Measurements from ENCODE around the gene PIK3R3. TPM values are rescaled to one million over a fixed set of nuclear protein-coding genes. Genes with fewer than 3 reads are reported as not detected.
A peak's percentile ranks its signal among the peaks of the same experiment; 100 is the strongest.

The PIK3R3 gene
- total RNA-seq, 1 experiment from 2014 or later: 9.0 TPM

DNA sequence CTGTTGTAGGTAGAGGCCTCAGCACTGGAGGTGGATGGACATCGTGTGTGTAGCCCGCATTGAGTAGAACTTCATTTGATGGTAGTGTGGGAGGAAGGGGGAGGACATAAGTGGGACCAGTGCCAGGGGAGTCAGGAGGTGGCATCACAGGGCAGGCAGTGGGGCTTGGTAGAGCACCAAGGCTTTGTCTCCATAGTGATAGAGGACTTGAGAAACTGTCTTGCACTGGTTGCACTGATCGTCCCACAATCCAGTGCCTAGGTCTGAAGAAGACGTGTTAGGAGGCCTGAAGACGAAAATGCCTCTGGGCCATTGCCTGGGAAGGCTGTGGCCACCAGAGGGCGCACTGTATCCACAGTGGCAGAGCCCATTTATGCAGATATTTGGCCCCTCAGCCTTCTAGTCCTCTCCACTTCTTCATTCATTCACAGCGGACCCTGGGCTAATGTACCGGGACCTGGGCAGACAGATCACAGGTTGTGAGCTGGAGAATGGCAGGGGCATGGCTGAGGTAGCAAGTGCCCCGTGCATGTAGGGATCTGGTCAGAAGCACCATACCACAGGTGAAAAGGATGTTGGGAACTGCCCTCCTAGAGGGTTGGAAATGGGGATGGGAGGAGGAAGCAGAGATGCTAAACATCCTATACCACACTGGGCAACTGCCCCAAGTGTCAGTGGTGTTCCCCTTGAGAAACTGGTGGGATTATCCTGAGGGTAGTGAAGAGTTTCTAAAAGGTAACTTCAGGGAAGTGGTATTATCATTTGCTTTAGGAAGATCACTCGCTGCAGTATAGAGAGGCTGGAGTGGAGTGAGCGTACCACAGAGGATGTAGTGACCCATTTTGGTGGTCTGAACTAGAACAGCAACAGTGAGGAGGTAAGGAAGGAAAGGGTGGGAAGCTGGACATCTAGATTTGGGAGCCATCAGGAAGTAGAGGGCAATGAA, 95.3 kb downstream of the PIK3R3 start (continued):
- TF ChIP-seq CREM (CRISPR knock-in tag; IDR thresholded peaks at IDR 0.05): peak; percentile 39; the same call in 1 of the 2 replicates
- TF ChIP-seq SP1 (CRISPR knock-in tag; conservative IDR thresholded peaks at IDR 0.05): 0 out of 2 replicates have a peak, but pooled peaks have one; percentile 18
- TF ChIP-seq EMX1 (CRISPR knock-in tag; IDR thresholded peaks at IDR 0.05): peak; percentile 81; the same call in 1 of the 2 replicates

DNA sequence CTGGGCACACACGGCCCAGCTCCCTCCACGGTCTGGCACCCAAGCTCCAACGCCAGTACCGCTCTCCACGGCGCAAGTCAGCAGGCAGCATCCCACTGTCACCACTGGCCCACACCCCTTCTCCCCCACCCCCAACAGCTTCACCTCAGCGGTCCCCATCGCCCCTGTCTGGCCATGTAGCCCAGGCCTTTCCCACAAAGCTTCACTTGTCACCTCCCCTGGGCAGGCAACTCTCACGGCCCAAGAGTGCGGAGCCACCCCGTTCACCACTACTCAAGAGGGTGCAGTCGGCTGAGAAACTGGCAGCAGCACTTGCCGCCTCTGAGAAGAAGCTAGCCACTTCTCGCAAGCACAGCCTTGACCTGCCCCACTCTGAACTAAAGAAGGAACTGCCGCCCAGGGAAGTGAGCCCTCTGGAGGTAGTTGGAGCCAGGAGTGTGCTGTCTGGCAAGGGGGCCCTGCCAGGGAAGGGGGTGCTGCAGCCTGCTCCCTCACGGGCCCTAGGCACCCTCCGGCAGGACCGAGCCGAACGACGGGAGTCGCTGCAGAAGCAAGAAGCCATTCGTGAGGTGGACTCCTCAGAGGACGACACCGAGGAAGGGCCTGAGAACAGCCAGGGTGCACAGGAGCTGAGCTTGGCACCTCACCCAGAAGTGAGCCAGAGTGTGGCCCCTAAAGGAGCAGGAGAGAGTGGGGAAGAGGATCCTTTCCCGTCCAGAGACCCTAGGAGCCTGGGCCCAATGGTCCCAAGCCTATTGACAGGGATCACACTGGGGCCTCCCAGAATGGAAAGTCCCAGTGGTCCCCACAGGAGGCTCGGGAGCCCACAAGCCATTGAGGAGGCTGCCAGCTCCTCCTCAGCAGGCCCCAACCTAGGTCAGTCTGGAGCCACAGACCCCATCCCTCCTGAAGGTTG, 97.6 kb downstream of the PIK3R3 start:
- H3K9me3 Mint-ChIP-seq: no peaks in the 10 kb centered on the region
- H3K27ac Mint-ChIP-seq: peak overlapping the region; percentile 25; the same call in 1 of the 2 replicates
- no peaks in the 10 kb centered on the region for H3K27me3 Mint-ChIP-seq (ENCODE audit: low read depth)
- ATAC-seq: peak; percentile 44
- DNase-seq (ENCODE audit: low spot score): peak; percentile 30
- ChIA-PET CTCF (interaction anchor here (0.9 to 7.2 kb wide), 9 partner anchors 9 to 212 kb away, joined by 3 to 60 read pairs (median 5); partner anchors contain the start of gene RAD54L), POLR2A (no interaction called here)
- H3K4me3 Mint-ChIP-seq: no peak overlapping the region
- H3K4me1 Mint-ChIP-seq: no peaks in the 10 kb centered on the region
- H3K36me3 Mint-ChIP-seq: peaks cover 24% of the 10 kb centered on the region
- TF ChIP-seq ZNF121 (CRISPR knock-in tag; IDR thresholded peaks at IDR 0.05) (no peak), KAT7 (CRISPR knock-in tag; IDR thresholded peaks at IDR 0.05; ENCODE audit: borderline replicate concordance) (no peak), CREB1 (CRISPR knock-in tag; IDR thresholded peaks at IDR 0.05) (no peak), SP1 (CRISPR knock-in tag; conservative IDR thresholded peaks at IDR 0.05) (no peak), CTCF (IDR thresholded peaks at IDR 0.05) (no peak), AR (CRISPR knock-in tag; IDR thresholded peaks at IDR 0.05) (no peak), ZNF671 (CRISPR knock-in tag; IDR thresholded peaks at IDR 0.05) (no peak), GTF2I (CRISPR knock-in tag; conservative IDR thresholded peaks at IDR 0.05) (no peak), ZNF232 (CRISPR knock-in tag; IDR thresholded peaks at IDR 0.05) (no peak), ATF6 (CRISPR knock-in tag; IDR thresholded peaks at IDR 0.05) (no peak), NR2C2 (CRISPR knock-in tag; IDR thresholded peaks at IDR 0.05) (no peak), MXD4 (CRISPR knock-in tag; IDR thresholded peaks at IDR 0.05; ENCODE audit: borderline replicate concordance) (no peak), OVOL2 (CRISPR knock-in tag; IDR thresholded peaks at IDR 0.05; ENCODE audit: borderline replicate concordance) (no peak)
- TF ChIP-seq, protein P1, sequence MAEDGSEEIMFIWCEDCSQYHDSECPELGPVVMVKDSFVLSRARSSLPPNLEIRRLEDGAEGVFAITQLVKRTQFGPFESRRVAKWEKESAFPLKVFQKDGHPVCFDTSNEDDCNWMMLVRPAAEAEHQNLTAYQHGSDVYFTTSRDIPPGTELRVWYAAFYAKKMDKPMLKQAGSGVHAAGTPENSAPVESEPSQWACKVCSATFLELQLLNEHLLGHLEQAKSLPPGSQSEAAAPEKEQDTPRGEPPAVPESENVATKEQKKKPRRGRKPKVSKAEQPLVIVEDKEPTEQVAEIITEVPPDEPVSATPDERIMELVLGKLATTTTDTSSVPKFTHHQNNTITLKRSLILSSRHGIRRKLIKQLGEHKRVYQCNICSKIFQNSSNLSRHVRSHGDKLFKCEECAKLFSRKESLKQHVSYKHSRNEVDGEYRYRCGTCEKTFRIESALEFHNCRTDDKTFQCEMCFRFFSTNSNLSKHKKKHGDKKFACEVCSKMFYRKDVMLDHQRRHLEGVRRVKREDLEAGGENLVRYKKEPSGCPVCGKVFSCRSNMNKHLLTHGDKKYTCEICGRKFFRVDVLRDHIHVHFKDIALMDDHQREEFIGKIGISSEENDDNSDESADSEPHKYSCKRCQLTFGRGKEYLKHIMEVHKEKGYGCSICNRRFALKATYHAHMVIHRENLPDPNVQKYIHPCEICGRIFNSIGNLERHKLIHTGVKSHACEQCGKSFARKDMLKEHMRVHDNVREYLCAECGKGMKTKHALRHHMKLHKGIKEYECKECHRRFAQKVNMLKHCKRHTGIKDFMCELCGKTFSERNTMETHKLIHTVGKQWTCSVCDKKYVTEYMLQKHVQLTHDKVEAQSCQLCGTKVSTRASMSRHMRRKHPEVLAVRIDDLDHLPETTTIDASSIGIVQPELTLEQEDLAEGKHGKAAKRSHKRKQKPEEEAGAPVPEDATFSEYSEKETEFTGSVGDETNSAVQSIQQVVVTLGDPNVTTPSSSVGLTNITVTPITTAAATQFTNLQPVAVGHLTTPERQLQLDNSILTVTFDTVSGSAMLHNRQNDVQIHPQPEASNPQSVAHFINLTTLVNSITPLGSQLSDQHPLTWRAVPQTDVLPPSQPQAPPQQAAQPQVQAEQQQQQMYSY (CRISPR knock-in tag; IDR thresholded peaks at IDR 0.05): no peak
- TF ChIP-seq, protein P2, sequence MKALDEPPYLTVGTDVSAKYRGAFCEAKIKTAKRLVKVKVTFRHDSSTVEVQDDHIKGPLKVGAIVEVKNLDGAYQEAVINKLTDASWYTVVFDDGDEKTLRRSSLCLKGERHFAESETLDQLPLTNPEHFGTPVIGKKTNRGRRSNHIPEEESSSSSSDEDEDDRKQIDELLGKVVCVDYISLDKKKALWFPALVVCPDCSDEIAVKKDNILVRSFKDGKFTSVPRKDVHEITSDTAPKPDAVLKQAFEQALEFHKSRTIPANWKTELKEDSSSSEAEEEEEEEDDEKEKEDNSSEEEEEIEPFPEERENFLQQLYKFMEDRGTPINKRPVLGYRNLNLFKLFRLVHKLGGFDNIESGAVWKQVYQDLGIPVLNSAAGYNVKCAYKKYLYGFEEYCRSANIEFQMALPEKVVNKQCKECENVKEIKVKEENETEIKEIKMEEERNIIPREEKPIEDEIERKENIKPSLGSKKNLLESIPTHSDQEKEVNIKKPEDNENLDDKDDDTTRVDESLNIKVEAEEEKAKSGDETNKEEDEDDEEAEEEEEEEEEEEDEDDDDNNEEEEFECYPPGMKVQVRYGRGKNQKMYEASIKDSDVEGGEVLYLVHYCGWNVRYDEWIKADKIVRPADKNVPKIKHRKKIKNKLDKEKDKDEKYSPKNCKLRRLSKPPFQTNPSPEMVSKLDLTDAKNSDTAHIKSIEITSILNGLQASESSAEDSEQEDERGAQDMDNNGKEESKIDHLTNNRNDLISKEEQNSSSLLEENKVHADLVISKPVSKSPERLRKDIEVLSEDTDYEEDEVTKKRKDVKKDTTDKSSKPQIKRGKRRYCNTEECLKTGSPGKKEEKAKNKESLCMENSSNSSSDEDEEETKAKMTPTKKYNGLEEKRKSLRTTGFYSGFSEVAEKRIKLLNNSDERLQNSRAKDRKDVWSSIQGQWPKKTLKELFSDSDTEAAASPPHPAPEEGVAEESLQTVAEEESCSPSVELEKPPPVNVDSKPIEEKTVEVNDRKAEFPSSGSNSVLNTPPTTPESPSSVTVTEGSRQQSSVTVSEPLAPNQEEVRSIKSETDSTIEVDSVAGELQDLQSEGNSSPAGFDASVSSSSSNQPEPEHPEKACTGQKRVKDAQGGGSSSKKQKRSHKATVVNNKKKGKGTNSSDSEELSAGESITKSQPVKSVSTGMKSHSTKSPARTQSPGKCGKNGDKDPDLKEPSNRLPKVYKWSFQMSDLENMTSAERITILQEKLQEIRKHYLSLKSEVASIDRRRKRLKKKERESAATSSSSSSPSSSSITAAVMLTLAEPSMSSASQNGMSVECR (CRISPR knock-in tag; IDR thresholded peaks at IDR 0.05; ENCODE audit: borderline replicate concordance): no peak

Data from WTC11 (cell line).